Smooth muscle cell (in vitro differentiated cells): ENCODE data around the gene SHB. TPM values are rescaled to one million over a fixed set of nuclear protein-coding genes. Genes with fewer than 3 reads are reported as not detected.

ENCODE experiments used
- DNase-seq: peaks from one replicate; lab custom pipeline; 2025; ENCODE audit not compliant: unreplicated experiment; lab: John Stamatoyannopoulos, UW
- H2AFZ ChIP-seq: fragments of 200-600 bp; sonication (generic); 2 replicates; pipeline ENCODE4 v1.6.0; 2016; ENCODE audit warnings: antibody characterized with exemption, low read depth, mild to moderate bottlenecking
- H3F3A ChIP-seq: fragments of 200-600 bp; sonication (generic); 2 replicates; pipeline ENCODE4 v1.6.0; 2017; ENCODE audit warnings: antibody characterized with exemption, low read depth
- H3K27ac ChIP-seq: fragments of 200-600 bp; sonication (generic); 2 replicates; pipeline ENCODE4 v1.5.1; 2016; ENCODE audit warnings: low read depth, mild to moderate bottlenecking
- H3K27me3 ChIP-seq: fragments of 200-600 bp; sonication (generic); 2 replicates; pipeline ENCODE4 v1.6.1; 2016; ENCODE audit warnings: low read depth, mild to moderate bottlenecking
- H3K36me3 ChIP-seq: fragments of 200-600 bp; sonication (generic); 2 replicates; pipeline ENCODE4 v1.5.1; 2016; ENCODE audit warnings: low read depth
- H3K4me1 ChIP-seq: fragments of 200-600 bp; sonication (generic); 2 replicates; pipeline ENCODE4 v1.5.1; 2016; ENCODE audit warnings: low read depth
- H3K4me2 ChIP-seq: fragments of 200-600 bp; sonication (generic); 2 replicates; pipeline ENCODE4 v1.6.0; 2016; ENCODE audit warnings: mild to moderate bottlenecking
- H3K4me3 ChIP-seq: fragments of 200-600 bp; sonication (generic); 2 replicates; pipeline ENCODE4 v1.5.1; 2016; ENCODE audit warnings: mild to moderate bottlenecking
- H3K79me2 ChIP-seq: fragments of 200-600 bp; sonication (generic); 2 replicates; pipeline ENCODE4 v1.6.0; 2016; ENCODE audit warnings: low read depth, mild to moderate bottlenecking
- H3K9ac ChIP-seq: fragments of 200-600 bp; sonication (generic); 2 replicates; pipeline ENCODE4 v1.6.0; 2016; ENCODE audit warnings: low read depth
- H3K9me3 ChIP-seq: fragments of 200-600 bp; sonication (generic); replicated peaks from 2 replicates; pipeline ENCODE4 v1.5.1; 2016; ENCODE audit warnings: low read depth
- H4K20me1 ChIP-seq: fragments of 200-600 bp; sonication (generic); 2 replicates; pipeline ENCODE4 v1.6.0; 2016; ENCODE audit warnings: low read depth
- WGBS: methylation state at CpG from one replicate; pipeline ENCODE4 v1.1.7; 2016; ENCODE audit warnings: low lambda C conversion rate; 5-methylcytosine and 5-hydroxymethylcytosine counted together
- polyA plus RNA-seq: library from polyadenylated mRNA; unstranded; fragments of >200 nt; fragmentation: Nextera tagmentation; extraction: Ambion mirVana; gene quantifications from 2 replicates; pipeline ENCODE4 v1.2.1, GENCODE V29; 2016
- total RNA-seq: library from RNA; depleted of rRNA; stranded (reverse); fragments of >200 nt; gene quantifications from 2 replicates; pipeline ENCODE4 v1.2.3, GENCODE V29; 2014
- TF ChIP-seq, protein P1 (sequence below): fragments of 200-600 bp; sonication (generic); IDR thresholded peaks from 2 replicates; pipeline ENCODE4 v1.5.1; 2017; ENCODE audit warnings: borderline replicate concordance, mild to moderate bottlenecking, antibody characterized with exemption; ENCODE audit not compliant: insufficient read depth, poor library complexity, severe bottlenecking

The SHB gene
- total and polyA plus RNA-seq, 2 experiments from 2014 or later, result 16.4 to 32.4 TPM

DNA sequence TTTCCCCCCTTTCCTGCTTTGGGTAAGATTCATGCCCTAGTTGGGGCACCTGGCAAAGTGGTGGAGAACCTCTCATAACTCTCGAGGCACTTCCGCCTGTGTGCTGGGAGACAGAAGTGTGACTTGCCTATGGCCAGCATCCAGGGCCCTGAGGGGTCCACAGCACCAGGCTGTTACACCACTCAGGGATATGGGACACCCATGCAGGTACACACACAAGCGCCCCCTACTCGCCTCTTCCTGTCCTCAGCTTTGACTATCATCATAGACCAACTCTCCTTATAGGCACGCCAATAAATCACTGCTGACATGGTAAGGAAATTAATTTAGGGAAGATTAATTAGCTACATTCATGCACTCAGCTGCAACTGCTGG, 45.4 kb downstream of the SHB start:
- peaks cover 31% of the 10 kb centered on the region for H3F3A ChIP-seq
- H3K36me3 ChIP-seq, result no peaks in the 10 kb centered on the region

DNA sequence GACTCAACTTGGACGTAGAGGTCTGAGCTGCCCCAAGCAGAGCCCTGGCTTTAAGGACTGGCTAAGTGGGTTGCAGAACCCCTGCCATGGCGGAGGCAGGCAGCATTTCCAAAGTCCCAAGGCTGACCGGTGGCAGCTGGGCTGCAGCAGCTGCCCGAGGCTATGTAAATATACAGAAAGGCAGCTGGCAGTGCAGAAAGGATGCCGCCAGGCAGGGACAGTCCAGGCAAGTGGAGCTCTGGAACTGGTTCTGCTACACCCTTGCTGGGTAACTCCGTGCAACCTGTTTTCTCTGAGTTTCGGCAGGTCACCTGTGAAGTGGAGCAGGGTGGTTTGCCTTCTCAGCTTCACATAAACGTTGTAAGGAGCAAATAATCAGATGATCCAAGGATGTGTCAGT, 46.0 kb downstream of the SHB start:
- Histone ChIP-seq H3K9ac (no peak overlapping the region), H3K27me3 (no peaks in the 10 kb centered on the region), H3K36me3 (no peaks in the 10 kb centered on the region), H2AFZ (no peak overlapping the region), H3K4me1 (peaks cover 69% of the 10 kb centered on the region), H3K4me3 (no peak overlapping the region), H3K4me2 (peak overlapping the region; percentile 53), H3K79me2 (peaks cover 49% of the 10 kb centered on the region), H3F3A (peaks cover 34% of the 10 kb centered on the region), H3K27ac (peak overlapping the region; percentile 93), H4K20me1 (peaks cover 47% of the 10 kb centered on the region), H3K9me3 (no peaks in the 10 kb centered on the region)
- WGBS, result 47% methylated on average over 8 of the region's 8 CpGs
- TF ChIP-seq, protein P1, sequence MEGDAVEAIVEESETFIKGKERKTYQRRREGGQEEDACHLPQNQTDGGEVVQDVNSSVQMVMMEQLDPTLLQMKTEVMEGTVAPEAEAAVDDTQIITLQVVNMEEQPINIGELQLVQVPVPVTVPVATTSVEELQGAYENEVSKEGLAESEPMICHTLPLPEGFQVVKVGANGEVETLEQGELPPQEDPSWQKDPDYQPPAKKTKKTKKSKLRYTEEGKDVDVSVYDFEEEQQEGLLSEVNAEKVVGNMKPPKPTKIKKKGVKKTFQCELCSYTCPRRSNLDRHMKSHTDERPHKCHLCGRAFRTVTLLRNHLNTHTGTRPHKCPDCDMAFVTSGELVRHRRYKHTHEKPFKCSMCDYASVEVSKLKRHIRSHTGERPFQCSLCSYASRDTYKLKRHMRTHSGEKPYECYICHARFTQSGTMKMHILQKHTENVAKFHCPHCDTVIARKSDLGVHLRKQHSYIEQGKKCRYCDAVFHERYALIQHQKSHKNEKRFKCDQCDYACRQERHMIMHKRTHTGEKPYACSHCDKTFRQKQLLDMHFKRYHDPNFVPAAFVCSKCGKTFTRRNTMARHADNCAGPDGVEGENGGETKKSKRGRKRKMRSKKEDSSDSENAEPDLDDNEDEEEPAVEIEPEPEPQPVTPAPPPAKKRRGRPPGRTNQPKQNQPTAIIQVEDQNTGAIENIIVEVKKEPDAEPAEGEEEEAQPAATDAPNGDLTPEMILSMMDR, result no peak
- no peak for DNase-seq

More for the DNA sequence above, 45.4 kb downstream of the SHB start:
- Histone ChIP-seq H3K4me3 (no peak overlapping the region), H3K79me2 (peaks cover 56% of the 10 kb centered on the region), H2AFZ (no peak overlapping the region), H4K20me1 (peaks cover 53% of the 10 kb centered on the region), H3K9ac (peak overlapping the region; percentile 30), H3K9me3 (no peaks in the 10 kb centered on the region), H3K4me2 (peak overlapping the region; percentile 53), H3K27me3 (no peaks in the 10 kb centered on the region), H3K27ac (peak overlapping the region; percentile 93), H3K4me1 (peaks cover 62% of the 10 kb centered on the region)
- WGBS, result 78% methylated on average over 5 of the region's 5 CpGs
- no peak for DNase-seq
- TF ChIP-seq, protein P1, result no peak

DNA sequence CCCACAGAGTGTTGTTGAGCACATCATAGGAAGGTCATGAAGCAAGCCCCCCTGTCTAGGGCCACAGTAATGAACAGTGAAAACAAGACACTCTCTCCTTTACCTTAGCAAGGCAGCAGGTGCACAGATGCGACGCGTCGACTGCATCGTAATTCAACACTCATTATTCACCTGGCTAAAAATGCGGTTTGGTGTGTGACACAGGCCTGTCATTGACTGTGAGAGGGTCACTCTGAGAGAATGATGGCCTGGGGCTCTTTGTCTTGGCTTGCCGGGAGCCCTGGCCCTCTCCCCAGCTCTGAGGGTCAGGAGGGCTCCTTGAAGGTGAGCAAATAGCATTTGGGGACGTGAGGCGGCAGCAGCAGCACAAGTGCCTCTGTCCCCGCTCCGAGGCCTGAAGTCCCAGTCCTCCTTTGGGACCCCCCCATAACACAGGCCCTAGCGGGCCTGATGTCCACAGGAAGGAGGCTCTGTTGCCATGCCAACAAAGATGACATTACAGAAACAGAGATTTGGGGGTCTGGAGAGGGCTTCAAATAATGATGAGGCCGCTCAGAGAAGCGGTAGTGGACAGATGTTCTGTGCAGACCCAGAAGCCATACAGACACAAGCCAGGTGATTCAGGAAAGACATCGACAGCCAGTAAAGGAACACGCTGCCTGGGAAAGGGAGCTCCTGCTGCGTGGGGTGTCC, 46.7 kb downstream of the SHB start:
- Histone ChIP-seq H3K9me3 (no peaks in the 10 kb centered on the region), H3K79me2 (peaks cover 43% of the 10 kb centered on the region), H3K27ac (peak overlapping the region; percentile 93), H3K4me2 (no peak overlapping the region), H2AFZ (no peak overlapping the region), H3K36me3 (no peaks in the 10 kb centered on the region), H4K20me1 (peaks cover 40% of the 10 kb centered on the region), H3K4me3 (no peak overlapping the region), H3K27me3 (no peaks in the 10 kb centered on the region), H3F3A (peaks cover 37% of the 10 kb centered on the region), H3K9ac (no peak overlapping the region), H3K4me1 (peaks cover 74% of the 10 kb centered on the region)
- DNase-seq, result no peak
- TF ChIP-seq, protein P1, result no peak
- WGBS, result 84% methylated on average over 17 of the region's 17 CpGs
